HG03039 (cell line): ENCODE data around the gene PAQR5.

Experiments
- ATAC-seq: cut with Tn5 transposase; IDR thresholded peaks from one replicate; pipeline ENCODE4 v1.9.1; 2021; ENCODE audit warnings: mild to moderate bottlenecking, moderate library complexity; ENCODE audit not compliant: unreplicated experiment

Gene PAQR5

DNA sequence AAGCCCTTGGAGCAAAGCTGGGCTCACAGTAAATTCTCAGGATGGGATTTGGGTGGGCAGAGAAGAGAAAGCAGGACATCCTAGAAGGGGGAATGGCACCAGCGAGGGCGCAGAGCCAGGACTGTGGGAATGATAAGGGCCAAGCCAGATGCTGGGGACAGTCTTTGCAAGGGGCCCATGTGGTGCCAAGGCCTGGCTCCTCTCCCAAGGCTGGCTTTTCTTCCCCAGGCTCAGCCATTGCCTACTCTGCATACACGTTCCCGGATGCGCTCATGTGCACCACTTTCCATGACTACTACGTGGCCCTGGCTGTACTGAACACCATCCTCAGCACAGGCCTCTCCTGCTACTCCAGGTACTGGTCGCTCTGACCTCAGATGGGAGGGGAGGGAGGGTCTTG, 90.7 kb downstream of the PAQR5 start:
- no peak for ATAC-seq

DNA sequence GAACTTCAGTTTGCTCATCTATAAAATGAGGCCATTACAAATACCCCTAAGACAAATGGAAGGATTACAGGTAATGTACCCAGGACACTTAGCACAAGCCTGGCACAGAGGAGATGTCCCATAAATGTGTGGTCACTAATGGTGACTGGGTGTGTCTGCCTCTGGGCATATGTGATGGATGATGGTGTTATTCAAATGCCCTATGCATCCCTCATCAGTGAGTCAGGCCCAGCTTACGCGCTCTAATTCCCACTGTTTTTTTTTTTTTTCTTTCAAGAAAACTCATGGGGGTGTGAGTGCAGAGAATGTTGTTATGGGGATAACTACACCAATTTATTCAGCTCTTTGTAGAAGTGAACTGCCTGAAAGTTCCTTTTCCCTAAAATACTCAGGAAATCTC, 91.9 kb downstream of the PAQR5 start:
- no peak for ATAC-seq

DNA sequence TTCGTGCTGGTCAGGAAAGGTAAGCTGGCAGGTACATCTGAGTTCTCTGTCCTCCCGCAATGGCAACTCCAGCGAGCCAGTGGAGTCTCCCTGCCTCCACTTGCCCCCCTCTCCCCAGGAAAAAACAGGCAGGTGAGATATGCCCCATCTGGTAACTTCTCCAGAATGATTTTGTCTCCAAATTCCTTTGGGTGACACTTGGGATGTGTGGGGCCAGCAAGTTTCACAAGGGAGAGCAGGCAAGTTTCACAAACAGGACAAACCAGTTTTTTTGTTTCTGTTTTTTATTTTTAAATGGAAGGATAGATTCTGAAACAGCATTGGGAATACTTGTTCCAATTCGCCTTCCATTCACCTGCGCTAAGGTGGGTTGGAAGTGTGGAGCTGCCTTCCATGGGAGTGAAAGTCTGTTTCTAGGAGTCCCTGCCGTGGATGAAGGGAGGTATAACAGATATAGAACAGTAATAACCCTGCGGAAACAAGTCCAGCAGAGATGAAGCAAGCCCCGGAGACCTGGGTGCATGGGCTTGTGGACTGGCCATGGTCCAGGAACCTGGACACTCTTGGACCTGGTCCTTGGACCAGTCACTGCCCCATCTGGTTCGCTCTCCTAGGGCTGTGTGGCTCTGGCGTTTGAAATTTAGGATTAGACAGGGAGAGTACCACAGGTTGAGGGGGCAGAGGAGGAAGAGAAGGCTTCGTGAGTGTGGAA, 92.5 kb downstream of the PAQR5 start:
- no peak for ATAC-seq

DNA sequence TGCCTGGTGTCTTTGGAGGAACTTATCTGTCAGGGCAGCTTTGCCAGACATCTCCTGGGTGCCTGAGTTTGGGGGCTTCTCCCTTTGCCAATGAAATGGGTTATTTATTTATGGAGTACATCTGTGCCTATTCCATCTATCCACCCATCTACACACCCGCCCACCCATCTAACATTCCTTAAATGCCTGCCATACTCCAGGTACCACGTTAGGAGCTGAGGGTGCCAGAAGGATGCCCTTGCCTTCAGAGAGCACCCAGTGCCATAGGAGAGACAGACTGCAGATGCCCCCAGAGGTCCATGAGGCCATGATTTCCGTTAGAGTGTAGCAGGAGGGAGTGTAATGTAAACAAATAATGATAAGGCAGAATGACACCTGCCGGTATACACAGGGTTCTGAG, 93.6 kb downstream of the PAQR5 start:
- no peak for ATAC-seq

DNA sequence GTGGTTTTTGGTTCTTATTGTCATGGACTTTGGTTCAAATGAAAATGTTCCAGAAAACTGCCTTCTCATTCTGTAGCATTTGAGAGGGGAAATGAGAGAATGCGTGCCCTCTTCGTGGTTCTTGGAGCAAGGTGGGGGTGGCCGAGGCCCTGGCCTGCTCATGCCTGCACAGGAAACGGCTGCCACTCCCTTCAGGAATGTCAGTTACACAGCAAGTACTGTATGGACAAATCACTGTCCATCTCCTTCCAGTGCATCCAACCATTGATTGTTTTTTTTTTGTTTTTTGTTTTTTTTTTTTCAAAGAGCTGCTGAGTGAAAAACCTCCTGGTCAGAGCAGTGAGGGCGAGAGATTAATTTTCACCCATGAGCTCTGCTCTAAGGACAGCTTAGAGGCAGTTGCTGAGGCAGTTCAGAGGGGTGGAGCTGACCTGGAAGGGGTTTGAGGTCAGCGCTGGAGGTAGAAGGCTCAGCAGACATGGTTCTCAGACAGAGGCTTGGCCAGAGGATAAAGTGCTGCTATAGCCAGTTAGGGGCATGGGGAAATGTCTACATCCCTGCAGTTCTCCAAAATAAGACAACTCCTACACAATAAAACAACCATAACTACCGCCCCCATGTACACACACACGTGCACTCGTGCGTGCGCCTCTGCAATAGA, 95.2 kb downstream of the PAQR5 start:
- ATAC-seq: no peak

DNA sequence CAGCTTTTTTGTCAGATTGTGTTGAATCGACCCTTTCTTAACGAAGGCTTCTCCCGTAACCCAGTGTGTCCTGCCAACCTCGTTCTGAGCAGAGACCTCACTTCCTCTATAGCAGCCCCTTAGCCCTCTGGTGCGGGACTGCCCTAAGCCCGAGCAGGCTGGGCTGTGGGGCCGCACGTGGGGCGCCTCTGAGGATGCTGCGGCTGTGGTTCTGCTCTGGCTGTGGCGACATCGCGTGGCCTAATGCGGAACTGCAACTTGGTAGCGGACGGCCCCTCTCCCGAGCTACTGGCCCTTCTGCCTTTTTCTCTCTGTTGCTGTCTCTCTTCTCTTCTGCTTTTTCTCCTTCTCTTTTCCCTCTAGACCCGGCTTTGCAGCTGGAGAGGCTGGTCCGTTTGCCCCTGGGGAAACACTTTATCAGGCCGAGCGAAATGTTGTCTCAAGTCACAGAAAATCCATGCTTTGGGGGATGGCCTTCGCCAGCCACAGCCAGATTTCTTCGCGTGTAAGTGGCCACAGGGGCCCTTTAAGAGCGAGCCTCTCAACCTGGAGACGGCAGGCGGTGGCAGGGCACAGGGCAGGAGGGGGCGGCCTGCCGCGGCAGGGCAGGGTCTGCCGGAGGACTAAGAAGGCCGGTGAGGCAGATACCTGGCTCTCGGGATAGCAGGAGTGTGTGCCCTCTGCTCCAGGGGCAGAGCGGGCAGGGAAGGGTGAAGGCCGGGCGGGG, 96.0 kb downstream of the PAQR5 start:
- no peak for ATAC-seq

DNA sequence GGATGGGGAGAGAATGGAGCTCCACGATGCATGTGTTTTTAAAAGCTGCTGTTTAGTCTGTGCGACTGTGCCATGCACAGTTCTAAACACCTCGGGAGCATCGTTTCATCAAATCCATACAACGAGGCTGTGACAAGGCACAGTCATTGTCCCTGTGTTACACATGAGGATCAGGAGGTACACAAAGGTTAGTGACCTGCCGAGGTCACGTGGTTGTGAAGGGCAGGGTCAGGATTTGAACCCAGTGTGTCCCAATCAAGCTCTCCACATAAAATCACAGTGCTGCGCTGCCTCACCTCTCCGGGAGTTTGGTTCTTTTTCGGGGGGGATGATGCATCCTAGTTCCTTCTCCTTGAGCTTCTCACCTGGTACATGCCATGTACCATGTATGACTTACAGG, 96.7 kb downstream of the PAQR5 start:
- ATAC-seq: no peak

DNA sequence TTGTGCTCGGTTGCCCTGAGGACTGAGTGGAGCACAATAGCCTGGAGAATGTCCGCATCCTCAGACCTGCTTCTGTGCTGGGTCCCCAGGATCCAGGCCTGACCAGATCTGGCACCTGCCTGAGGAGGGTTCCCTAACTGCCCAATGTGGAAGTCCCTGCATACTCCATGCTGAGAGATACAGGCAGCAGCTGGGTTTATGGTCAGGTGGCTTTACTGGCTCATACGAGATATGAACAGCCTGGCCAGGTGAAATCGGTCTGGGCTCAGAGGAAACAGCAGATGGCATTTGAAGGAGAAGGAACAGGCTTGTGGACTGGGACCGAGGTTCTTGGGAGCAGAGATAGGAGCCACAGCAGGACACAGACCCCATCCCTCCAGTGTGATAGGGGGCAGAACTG, 97.3 kb downstream of the PAQR5 start:
- no peak for ATAC-seq

DNA sequence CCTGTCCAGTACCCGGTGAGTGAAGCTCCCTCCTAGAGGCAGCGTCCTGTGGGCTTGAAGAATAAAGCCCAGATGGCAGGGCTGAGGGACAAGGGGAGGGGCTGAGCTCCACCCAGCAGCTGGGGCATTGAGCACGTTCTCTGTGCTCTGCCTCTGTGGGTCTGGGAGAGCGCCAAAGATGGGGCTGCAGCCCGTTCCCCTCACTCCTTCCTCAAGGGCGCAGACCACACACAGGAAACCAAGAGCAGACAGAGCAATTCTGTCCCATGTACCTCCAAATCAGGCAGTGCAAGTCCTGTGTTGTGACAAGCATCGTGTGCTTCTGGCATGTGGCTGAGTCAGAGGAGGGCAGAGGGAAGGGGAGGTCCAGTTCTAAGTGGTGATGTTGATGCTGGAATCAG, 99.8 kb downstream of the PAQR5 start:
- ATAC-seq: no peak

DNA sequence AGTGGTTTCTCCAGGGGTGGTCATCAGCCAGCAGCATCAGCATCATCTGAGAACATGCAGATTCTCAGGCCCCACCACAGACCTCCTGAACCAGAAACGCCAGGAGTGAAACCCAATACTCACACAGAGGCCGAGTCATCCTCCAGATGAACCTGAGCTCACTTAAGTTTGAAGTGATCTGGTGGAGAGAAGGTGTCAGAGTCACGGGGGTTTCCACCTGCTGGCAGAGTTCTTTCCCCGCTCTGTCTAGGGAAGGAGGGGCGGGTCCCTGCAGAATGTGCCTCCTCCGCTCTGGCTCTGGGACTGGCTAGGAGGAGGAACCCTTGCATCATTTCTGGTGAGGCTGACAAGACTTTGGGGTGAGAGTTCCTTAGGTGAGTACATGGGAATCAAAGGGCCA, 102.1 kb downstream of the PAQR5 start:
- ATAC-seq: no peak

DNA sequence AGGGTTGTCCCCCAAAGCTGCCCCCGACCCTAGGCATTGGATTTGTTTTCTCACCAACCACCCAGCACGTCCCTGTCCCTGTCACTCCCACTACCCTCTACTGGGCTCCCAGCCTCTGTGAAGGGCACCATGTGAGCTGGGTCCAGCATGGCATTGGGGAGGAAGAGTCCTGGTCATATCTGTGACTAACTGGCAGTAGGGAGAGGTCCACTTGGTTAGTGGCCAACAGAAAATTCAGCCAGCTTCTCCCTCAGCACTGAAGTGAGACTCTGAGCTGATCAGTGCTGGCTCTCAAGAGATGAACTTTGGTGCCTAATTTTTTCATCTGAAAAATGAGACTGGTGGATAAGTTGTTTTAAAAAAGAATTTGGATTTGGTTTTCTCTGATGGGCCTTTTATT, 104.1 kb downstream of the PAQR5 start:
- no peak for ATAC-seq

DNA sequence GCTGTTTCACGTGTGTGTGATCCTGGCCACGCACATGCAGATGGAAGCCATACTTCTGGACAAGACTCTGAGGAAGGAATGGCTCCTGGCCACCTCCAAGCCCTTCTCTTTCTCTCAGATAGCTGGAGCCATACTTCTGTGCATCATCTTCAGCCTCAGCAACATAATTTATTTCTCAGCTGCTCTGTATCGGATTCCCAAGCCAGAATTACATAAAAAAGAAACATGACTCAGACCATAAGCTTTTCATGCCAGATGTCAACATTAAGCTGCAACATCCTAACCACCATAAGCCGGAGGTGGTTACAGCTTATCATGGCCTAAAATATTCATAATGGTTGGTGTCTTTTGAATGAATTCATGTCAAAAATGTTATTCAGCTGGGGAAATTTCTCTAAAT, 104.9 kb downstream of the PAQR5 start:
- ATAC-seq: no peak

DNA sequence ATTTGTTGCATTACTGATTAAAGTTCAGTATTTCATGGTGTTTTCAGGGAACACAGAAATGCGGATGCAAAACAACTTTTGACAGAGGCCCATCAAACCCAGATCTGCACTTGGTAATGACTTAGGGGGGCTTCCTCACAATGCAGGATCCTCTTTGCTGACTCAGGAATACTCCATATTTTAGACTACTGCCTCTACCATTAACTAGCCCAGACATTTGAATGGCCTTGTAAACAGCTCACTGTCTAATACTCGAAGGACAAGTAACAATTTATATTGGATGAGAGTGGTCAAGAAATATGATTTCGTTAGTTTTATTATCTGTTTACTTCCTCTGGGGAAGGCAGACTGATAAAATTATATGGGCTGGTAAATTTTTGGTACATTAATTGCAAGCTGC, 106.4 kb downstream of the PAQR5 start:
- ATAC-seq: no peak

DNA sequence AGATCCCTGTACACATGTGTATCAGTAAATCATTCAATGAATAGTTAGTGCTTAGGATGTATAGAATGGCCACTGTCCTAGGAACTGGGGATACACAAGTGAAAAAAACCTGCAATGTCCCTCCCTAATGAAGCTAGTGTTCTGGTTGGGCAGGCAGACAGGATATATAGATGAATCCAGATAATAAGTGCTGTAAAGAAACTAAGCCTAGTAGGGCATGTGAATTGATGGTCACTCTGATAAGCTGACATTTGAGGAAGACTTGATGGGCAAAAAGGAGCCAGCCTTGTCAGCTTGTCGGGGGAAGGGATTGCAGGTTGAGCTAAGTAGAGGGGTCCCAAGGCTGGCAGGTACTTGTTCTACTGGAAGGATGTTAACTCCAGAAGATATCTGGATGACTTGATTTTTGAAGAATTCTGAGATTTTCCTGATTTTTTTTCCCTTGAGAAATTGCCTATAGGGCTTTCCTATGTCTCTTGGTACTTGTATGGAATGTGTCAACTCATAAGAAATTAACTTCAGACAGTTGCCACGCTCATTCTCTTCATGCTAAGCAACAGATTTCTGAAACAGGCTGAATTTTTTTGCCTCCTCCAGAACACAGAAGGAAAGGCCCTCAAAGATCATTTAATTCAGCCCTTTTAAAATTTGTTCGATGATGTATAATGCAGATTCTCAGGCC, 109.1 kb downstream of the PAQR5 start:
- ATAC-seq: no peak

DNA sequence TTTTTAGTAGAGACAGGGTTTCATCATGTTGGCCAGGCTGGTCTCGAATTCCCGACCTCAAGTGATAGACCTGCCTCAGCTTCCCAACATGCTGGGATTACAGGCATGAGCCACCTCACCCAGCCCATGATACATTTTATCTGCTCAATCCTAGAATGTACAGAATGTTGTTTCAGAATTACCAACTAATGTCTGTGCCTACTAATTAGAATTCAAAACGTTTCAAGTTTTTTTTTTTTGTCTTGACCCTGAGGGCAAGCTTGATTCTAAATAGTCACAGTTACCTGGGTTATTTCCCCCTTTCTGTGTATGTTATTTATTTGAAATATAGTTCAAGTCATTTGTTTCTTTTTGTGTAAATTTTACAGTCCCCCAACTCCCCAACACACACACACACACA, 110.1 kb downstream of the PAQR5 start:
- ATAC-seq: no peak

DNA sequence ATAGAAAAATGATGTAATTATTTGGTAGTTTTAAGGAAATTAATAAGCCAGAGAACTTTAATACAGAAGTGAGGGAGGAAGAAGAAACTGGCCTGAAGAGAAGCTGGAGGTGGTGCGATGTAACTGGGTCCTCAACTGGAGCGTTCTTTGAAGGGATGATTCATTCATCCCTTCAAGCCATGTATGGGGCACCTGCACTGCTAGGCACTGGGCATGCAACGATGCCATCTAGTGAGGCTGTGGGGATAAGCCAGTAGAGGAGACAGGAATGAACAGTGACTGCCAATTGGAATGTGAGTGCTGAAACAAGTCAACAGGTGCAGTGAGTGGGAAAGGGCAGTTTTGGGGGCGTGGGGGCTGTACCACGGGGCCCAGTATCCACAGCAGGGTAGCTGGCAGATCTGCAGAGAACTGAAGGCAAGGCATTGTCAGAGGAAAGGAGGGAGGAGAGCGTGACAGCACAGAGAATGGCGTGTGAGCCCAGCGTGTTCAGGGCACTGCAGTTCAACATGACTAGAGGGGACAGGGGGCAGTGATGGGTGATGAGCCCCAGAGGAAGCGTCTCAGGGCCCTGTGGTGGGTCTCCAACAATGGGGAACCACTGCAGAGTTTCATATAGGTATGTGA, 111.6 kb downstream of the PAQR5 start:
- ATAC-seq: no peak

DNA sequence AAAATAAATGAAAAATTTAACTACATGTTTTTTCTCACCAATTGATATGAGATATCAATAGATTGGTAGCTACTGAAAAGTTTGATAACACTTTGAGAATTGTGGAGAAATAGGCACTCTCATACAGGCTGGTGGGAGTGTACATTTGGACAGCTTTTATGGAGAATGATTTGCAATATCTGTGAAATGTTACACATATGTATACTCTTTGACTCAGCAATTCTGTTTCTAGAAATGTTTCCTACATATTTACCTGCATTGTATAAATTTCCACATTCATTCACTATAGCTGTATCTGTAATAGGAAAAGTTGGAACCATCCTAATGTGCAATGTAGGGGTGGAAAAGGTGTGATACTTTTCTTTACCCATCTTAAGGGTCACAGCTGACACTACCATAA, 113.6 kb downstream of the PAQR5 start:
- no peak for ATAC-seq

DNA sequence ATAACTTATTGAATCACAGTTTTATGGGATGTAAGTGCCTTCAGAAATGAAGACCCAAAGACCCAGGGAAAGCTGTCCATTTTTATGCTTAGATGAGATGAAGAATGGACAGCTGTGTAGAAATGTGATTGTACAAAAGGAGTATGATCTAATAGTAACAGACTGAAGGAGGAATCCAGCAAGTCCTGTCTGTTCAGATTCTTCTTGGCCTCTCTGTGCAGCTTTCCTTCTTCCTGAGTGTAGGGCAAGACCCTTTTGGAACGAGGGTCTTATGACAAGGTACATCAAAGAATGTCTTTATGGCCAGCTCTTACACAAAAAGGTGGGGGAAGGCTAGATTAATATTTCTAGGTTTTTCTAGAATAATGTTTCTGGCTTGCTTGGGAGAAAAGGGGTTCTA, 114.0 kb downstream of the PAQR5 start:
- ATAC-seq: no peak

DNA sequence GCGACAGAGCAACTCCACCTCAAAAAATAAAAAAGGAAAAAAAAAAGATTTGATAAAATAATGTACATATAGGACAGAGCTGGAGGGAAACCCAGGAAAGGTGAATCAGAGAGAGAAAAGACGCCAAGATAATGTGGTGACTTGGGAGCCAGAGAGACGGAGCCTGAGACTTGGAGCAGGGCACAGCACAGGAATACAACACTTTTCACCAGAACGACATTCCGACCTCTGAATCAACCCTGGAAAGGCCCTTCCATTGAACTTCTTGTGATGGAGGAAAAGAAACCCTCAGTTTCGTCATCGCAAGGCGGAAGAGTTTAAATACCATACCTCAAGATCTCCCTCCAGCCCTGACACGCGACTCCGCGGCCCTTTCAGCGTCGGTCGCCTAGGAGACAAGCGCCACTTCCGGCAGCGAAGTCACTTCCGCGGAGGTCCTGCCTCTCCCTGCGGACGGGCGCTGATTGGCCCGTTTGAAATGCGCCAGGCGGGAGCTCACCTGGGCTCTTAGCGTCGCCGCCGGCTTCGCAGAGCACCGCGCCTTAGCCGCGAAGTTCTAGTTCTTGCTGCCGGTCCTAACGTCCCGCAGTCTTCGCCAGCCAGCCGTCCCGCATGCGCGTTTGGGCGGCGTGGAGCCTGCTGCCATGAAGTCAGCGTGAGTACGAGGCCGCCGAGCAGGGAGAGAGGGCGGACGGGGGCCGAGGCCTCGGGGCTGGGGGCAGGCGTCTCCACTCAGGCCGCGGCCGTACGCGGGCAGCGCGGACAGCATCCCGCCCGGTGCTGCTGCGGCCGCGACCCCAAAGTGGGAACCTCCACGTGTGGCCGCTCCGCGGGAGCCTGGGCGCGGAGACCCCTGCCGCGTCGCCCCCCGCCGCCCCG, 115.3 kb downstream of the PAQR5 start, which contains the start of gene KIF23:
Gene KIF23, plus strand, starts transcription at position 528 of the 879 bp plus-strand sequence. Its CDS starts 117 bp downstream, at position 645.
- ATAC-seq: peak; percentile 86

DNA sequence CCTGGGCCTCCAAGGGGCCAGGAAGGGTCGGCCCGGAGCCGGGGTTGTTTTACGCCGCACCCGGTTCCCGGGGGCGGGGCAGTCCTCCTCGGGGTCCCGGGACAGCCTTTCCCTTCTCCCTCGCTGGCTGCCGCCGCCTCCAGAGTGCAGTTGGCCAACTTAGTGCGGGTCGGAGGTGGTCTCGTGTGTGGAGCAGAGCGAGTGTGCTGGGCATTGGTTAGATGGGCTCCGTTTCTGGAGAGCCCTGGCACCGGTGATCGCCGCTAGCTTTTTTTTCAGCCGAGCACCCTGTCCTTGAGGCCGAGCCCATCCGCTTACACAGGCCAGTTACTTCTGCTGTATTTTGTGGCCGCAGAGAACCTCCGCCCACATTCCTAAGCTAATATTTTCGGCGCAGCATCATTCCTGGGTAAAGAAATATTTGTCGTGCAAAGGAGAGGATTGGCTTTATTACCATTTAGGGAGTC, 116.0 kb downstream of the PAQR5 start:
- peak; percentile 28 for ATAC-seq
